ENCODE results near the gene CDC20.

The CDC20 gene

DNA sequence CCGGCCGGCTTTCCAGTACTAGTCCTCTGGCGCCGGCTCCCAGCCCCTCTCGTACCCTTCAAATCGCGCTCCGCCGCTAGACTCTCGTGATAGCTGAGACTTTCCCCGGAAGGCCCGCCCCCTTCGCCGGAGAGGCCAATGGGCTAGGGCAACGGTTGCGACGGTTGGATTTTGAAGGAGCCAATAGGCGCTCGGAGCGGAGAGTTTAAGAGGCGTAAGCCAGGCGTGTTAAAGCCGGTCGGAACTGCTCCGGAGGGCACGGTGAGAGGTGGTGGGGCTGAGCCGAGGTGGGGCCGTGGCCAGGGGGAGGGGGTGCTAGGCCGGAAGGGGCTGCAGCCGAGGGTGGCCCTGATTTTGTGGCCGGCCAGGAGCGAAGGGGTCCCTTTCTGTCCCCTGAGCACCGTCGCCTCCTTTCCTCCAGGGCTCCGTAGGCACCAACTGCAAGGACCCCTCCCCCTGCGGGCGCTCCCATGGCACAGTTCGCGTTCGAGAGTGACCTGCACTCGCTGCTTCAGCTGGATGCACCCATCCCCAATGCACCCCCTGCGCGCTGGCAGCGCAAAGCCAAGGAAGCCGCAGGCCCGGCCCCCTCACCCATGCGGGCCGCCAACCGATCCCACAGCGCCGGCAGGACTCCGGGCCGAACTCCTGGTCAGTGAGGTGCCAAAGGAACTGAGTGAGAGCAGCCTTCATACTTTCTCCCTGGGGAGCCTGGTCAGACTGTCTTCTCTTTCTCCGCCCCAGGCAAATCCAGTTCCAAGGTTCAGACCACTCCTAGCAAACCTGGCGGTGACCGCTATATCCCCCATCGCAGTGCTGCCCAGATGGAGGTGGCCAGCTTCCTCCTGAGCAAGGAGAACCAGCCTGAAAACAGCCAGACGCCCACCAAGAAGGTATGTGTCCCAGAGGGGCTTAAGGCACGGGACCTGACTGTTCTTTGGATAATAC, at the start of gene CDC20:
Gene CDC20 (plus strand): TSS at position 236 of the 948 bp plus-strand sequence. CDS start 235 bp downstream, at position 471.
- peak; percentile 96 for DNase-seq (ENCODE audit: low spot score)

DNA sequence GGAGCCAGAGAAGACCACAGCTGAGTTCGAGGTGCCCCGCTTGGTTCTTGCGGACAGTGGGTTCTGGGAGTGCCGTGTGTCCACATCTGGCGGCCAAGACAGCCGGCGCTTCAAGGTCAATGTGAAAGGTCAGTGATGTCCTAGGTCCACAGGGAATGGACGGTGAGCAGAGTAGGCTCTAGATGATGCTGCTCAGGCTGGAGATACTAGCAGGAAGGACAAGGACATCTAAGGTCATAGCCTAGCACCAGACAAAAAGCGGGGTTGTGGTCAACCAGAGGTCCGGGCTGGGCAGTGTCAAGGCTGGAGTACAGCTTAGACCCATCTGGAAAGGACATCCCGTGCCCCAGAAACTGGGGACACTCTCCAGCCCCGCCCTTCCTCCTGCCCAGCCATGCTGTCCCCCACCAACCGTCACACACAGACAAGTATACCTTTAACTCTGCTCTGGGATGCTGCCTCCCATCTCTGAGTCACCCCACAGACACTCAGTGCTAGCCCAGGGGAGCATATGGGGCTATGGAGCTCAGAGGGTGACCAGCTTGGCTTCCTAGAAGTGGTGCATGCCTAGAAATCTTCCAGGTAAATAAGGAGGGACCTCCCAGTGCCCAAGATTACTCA, 49.3 kb upstream of the CDC20 start:
- no peak for DNase-seq (ENCODE audit: low spot score)

DNA sequence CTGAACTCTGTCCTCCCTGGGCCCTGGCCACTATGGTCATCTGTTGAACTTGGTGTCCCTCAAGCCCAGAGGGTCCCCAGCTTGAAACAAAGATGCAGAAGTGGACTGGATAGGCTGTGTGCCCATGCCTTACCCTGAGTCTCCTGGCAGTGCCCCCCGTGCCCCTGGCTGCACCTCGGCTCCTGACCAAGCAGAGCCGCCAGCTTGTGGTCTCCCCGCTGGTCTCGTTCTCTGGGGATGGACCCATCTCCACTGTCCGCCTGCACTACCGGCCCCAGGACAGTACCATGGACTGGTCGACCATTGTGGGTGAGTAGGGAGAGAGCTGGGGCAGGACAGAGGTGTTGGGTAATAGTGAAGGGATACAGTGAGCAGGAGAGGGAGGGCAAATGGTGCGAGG, 47.3 kb upstream of the CDC20 start:
- no peak for DNase-seq (ENCODE audit: low spot score)

DNA sequence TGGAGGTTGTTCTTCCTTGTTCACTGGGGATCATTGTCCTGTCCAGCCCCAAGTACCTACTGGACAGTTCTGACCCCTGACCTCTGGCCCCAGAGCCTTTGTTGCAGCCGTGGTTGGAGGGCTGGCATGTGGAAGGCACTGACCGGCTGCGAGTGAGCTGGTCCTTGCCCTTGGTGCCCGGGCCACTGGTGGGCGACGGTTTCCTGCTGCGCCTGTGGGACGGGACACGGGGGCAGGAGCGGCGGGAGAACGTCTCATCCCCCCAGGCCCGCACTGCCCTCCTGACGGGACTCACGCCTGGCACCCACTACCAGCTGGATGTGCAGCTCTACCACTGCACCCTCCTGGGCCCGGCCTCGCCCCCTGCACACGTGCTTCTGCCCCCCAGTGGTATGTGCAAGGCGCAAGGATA, 46.6 kb upstream of the CDC20 start:
- DNase-seq (ENCODE audit: low spot score) = no peak

DNA sequence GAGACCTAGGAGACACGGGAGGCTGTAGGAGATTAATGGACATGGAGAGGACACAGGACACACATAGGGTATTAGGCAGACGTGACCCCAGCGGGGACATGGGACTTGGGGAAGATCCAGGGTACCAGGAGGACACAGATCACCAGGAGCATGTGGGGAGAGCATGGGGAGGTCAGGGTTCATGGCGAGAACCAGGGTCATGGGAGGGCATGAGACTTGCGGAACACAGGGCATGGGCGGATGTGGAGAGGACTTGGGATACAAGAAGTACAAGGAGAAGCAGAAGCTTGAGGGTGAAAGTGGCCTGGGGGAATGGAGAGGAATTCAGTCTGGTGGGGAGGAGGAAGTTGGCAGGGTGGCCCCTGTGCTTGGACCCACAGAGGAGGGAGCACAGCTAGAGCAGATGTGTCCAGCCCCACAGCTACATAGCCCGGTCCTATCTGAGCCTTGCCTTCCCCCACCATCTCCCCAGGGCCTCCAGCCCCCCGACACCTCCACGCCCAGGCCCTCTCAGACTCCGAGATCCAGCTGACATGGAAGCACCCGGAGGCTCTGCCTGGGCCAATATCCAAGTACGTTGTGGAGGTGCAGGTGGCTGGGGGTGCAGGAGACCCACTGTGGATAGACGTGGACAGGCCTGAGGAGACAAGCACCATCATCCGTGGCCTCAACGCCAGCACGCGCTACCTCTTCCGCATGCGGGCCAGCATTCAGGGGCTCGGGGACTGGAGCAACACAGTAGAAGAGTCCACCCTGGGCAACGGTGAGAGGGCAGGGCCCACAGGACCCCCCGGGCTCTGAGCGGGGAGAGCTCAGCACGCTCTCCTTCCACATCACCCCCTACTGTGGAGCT, 45.9 kb upstream of the CDC20 start:
- no peak for DNase-seq (ENCODE audit: low spot score)

DNA sequence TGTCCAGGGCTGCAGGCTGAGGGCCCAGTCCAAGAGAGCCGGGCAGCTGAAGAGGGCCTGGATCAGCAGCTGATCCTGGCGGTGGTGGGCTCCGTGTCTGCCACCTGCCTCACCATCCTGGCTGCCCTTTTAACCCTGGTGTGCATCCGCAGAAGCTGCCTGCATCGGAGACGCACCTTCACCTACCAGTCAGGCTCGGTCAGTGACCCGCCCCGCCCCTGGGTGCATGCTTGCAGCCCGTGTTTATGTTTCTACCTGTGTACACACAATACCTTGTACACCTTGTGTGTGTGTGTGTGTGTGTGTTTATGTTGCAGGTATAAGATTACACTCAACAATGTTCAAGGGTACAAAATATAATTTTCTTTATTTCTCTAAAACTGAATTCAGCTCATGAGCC, 45.0 kb upstream of the CDC20 start:
- no peak for DNase-seq (ENCODE audit: low spot score)

DNA sequence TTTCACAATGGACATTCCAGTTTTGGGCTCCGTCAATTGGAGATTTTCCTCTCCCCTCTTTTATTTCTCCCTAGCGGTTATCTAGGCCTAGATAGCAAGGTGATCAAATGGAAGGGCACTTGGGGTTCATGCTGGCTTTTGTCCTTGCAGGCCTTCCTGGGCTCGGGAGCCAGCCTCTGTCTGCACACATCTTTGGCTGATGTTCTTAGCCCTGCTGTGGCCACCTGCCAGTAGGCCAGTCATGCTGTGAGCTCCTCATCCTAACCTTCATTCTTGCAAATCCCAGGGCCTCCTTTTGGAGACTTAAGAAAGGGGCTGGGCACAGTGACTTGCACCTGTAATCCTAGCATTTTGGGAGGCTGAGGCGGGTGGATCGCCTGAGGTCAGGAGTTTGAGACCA, 44.5 kb upstream of the CDC20 start:
- no peak for DNase-seq (ENCODE audit: low spot score)

DNA sequence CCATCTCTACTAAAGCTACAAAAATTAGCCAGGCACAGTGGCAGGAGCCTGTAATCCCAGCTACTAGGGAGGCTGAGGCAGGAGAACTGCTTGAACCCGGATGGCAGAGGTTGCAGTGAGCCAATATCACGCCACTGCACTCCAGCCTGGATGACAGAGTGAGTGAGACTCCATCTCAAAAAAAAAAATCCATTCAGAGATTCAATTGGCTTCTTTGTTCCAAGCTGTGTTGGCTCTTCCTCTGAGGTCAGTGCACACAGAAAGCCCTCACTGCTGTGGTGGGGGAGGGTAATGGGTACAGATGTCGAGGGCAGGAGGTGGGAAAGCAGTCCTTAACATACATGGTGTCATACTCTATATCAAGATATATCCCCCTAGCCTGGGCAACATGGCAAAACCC, 43.3 kb upstream of the CDC20 start:
- DNase-seq (ENCODE audit: low spot score) = peak; percentile 81

DNA sequence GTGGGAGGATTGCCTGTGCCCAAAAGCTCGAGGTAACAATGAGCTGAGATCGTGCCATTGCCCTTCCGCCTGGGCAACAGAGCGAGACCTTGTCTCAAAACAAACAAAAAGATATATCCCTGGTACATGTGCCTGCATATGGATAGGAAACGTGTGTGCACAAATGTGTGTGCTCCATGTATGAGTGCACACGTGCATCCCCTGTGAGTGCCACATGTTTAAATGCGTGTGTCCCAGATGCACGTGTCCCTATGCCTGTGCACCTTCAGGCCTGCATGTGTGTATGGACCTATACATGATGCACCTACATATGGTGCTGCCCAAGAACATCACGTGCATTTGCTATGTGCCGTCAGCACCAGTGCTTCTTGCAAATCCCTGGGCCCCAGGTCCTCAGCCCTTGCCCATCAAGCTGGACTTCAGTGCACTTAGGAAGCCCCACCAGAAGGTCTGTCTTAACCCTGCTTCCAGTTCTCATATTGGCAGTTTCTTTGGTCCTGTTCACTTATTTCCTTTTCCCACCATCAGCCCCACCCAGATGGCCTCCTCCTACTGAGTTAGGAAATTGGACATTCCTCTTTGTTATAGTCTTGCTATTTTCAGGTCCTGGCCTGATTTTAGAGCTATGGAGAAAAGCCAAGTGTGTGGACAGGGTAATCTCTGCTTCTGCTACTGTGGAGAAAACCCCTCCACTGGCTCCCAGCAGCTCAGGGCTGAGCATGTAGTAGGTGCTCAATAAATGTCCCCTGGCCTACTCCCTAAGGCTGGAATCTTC, 42.6 kb upstream of the CDC20 start:
- DNase-seq (ENCODE audit: low spot score) = no peak

DNA sequence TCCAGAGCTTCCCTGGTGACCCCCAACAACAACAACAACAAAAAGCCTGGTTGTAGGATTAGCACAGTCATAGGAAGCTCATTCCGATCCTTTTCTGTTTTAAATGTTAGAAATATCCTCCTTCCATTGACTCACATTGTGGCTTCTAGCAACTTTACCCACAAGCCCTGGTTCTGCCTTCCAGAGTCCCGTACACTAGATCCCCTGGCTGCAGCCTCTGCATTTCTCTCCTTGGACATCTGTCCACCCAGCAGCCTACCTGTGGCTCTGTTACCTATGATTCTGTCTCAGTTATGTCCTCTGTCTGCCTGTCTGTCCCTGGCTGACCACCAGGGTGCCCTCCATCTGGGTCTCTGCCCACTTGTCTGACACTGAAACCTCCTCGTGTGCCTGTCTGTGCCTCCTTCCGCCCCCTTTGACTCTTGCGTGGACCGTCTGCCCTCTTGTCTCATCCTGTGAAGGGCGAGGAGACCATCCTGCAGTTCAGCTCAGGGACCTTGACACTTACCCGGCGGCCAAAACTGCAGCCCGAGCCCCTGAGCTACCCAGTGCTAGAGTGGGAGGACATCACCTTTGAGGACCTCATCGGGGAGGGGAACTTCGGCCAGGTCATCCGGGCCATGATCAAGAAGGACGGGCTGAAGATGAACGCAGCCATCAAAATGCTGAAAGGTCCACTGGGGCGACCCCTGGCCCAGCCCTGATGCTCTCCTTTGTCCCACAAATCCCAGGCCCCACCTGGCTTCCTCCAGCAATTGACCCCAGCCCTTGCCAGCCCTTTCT, 41.9 kb upstream of the CDC20 start:
- DNase-seq (ENCODE audit: low spot score) = no peak

DNA sequence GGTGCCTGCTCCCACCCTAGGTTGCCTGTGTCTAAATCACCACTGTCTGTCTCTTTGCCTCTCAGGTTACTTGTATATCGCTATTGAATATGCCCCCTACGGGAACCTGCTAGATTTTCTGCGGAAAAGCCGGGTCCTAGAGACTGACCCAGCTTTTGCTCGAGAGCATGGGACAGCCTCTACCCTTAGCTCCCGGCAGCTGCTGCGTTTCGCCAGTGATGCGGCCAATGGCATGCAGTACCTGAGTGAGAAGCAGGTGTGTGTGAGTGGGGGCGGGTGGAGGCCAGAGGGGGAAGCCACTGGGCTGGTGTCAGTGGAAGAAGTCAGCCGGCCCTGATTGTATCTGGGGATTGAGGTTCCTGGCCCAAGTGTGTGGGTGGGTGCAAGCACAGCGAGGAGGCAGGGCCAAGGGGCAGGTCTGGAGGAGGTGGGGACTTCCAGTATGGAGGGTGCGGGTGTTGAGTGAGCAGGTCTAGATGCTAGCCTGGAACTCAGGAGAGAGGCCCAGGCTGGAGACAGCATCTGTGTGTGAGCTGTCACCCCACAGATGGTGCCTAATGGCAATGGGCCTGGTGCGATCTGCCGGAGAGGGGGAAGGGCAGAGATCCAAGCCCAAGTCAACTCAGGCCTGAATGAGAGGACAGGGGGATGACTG, 40.8 kb upstream of the CDC20 start:
- DNase-seq (ENCODE audit: low spot score) = peak; percentile 81

DNA sequence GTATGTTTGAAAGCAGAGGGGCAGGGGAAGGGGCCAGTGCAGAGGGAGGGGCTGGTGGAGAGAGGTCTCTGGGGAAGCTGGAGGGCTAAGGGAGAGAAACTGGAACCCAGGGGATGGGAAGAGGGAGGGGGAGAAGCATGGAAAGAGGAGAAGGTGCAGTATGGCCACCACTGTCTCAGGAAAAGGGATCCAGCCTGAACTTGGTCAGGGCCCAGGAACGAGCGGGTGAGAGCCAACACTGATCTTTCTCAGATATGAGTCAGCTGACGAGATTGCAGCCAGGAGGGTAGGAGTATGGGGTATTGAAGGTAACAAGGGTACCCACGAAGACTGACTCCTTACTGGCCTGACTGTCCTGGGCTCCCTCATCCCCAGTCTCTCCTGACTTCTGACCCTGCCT, 40.0 kb upstream of the CDC20 start:
- no peak for DNase-seq (ENCODE audit: low spot score)

DNA sequence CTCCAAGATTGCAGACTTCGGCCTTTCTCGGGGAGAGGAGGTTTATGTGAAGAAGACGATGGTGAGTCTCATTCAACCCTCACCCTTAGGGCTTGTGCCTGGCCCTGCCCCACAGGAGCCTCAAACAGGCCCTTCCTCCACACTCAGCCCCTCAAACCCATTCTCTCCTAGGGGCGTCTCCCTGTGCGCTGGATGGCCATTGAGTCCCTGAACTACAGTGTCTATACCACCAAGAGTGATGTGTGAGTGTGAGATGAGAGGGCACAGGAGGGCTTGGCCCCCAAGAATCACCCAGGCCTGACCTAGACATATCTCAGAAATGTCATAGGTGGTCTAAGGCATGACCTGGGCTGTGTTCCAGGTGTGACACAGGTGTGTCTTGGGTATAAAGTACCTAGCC, 39.5 kb upstream of the CDC20 start:
- DNase-seq (ENCODE audit: low spot score) = no peak

DNA sequence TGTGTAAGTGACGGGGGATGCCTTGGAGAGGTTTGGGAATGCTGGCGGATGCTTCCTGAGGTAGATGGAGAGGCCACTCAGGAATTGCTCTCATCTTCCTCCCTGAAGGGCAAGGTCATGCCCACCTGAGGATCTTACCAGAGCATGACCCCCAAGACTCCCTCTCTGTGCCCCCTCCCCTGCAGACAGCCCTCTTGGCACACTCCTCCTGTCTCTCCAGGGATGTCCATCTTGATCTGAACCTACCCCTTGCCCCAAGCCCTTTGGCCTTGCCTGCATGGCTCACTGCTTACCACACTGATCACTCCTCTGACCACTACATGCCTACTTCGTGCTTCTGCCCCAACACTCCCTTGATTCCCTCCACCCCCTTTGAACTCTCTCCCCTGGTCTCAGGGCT, 39.0 kb upstream of the CDC20 start:
- DNase-seq (ENCODE audit: low spot score) = no peak

DNA sequence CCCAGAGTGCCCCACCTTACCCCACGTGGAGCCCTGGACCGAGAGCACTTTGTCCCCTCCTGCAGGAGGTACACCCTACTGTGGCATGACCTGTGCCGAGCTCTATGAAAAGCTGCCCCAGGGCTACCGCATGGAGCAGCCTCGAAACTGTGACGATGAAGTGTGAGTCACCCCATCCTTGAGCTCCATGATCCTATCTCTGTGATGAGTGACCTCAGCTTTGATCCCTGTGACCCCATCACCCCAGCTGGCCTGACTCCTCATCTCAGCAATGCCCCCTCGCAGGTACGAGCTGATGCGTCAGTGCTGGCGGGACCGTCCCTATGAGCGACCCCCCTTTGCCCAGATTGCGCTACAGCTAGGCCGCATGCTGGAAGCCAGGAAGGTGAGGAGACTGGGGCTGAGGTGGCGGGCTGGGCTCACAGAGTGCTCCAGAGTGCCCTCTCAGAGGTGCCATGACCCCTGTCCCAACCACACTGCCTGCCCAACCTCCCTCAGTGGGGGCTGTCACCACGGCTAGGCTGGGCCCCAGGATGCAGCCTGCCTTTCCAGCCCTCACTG, 37.4 kb upstream of the CDC20 start:
- no peak for DNase-seq (ENCODE audit: low spot score)

DNA sequence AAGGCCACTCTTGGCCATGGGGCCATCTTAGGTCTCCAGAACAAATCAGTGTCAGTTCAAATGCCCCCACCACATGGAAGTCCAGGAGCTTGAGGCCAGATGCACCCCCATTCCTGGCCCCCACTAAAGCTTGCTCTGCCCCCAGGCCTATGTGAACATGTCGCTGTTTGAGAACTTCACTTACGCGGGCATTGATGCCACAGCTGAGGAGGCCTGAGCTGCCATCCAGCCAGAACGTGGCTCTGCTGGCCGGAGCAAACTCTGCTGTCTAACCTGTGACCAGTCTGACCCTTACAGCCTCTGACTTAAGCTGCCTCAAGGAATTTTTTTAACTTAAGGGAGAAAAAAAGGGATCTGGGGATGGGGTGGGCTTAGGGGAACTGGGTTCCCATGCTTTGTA, 36.3 kb upstream of the CDC20 start:
- no peak for DNase-seq (ENCODE audit: low spot score)

DNA sequence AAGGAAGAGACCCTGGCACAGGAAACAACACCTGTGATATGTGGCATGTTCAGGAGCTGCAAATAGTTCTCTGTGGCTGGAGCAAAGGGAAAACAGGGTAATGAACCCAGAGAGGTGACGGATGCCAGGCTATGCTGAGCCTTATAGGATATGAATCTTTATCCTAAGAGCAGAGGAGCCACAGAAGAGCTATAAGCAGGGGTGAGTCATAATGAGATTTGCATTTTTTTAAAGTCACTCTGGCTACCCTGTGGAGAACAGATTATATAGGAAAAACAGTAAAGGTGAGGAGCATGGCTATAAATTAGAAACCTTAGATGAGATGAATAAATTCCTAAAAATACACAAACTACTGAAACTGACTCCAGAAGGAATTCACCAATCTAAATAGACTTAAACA, 34.0 kb upstream of the CDC20 start:
- no peak for DNase-seq (ENCODE audit: low spot score)

DNA sequence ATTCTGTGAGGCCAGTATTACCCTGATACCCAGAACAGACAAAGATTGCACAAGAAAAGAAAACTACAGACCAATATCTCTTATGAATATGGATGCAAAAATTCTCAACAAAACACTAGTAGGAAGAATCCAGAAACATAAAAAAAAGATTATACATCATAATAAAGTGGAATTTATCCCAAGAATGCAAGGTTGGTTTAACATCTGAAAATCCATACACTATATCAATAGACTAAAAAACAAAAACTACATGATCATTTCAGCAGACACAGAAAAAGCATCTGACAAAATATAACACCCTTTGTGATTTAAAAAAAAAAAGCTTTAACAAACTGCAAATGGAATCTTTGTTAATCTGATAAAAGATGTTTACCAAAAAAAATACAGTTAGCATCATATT, 33.4 kb upstream of the CDC20 start:
- DNase-seq (ENCODE audit: low spot score) = no peak

DNA sequence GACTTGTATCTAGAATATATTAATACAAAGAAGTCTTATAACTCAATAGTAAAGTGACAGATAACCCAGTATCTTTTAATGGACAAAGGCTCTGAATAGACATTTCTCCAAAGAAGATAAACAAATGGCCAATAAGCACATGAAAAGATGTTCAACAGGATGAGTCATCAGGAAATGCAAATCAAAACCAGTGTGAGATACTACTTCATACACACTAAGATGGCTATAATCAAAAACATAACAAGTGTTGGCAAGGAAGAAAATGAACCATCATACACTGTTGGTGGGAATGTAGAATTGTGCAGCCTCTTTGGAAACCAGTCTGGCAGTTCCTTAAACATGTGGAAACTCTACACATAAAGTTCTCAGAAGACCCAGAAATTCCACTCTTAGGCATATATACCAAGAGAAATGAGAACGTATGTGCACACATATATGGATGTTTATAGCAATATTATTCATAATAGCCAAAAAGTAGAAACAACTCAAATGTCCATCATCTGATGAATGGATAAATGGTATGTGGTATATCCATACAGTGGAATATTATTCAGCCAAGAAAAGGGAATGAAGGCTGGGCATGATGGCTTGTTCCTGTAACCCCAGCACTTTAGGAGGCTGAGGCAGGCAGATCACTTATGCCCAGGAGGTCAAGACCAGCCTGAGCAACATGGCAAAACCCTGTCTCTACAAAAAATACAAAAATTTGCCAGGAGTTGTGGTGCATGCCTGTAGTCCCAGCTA, 31.1 kb upstream of the CDC20 start:
- DNase-seq (ENCODE audit: low spot score) = no peak

Data from putamen (tissue), 1 donor.